Occipital lobe (tissue), 2 donors: ENCODE data around the gene MAN2A2. TPM values are rescaled to one million over a fixed set of nuclear protein-coding genes. Genes with fewer than 3 reads are reported as not detected.

ENCODE experiments used
- DNase-seq: peaks from one replicate; lab custom pipeline; 2025; lab: John Stamatoyannopoulos, UW
- total RNA-seq: library from RNA; depleted of rRNA; stranded (reverse); fragments of >200 nt; gene quantifications from one replicate; pipeline ENCODE4 v1.2.3, GENCODE V29; 2014

The MAN2A2 gene
- total RNA-seq, result 32.4 TPM

- DNase-seq, result peak; percentile 42
These were observed at the start of gene MAN2A2 for GRCh38 chr15:90902840-90903732. TSS of gene MAN2A2 (plus strand) at chr15:90903302. CDS start at chr15:90904208, 906 bp downstream.

- no peak for DNase-seq
These were observed 48.0 kb upstream of the MAN2A2 start for GRCh38 chr15:90855139-90855538.

- DNase-seq, result no peak
These were observed 45.8 kb upstream of the MAN2A2 start for GRCh38 chr15:90857337-90857736.

GRCh38 chr15:90857883-90858443, 45.1 kb upstream of the MAN2A2 start:
- no peak for DNase-seq

- DNase-seq, result no peak
These were observed 43.6 kb upstream of the MAN2A2 start for GRCh38 chr15:90859234-90860131.

- no peak for DNase-seq
These were observed 42.7 kb upstream of the MAN2A2 start for GRCh38 chr15:90860450-90860849.

GRCh38 chr15:90860942-90861675, 42.0 kb upstream of the MAN2A2 start:
- no peak for DNase-seq

GRCh38 chr15:90862487-90862886, 40.6 kb upstream of the MAN2A2 start:
- DNase-seq, result no peak

- DNase-seq, result no peak
These were observed 39.9 kb upstream of the MAN2A2 start for GRCh38 chr15:90862964-90863778.

GRCh38 chr15:90863987-90864386, 39.1 kb upstream of the MAN2A2 start:
- no peak for DNase-seq

- no peak for DNase-seq
These were observed 38.6 kb upstream of the MAN2A2 start for GRCh38 chr15:90864507-90864906.

GRCh38 chr15:90865702-90866101, 37.4 kb upstream of the MAN2A2 start:
- DNase-seq, result no peak

GRCh38 chr15:90866161-90866715, 36.9 kb upstream of the MAN2A2 start:
- DNase-seq, result no peak

GRCh38 chr15:90866800-90867199, 36.3 kb upstream of the MAN2A2 start:
- DNase-seq, result no peak

- no peak for DNase-seq
These were observed 34.8 kb upstream of the MAN2A2 start, which contains the start of gene FURIN for GRCh38 chr15:90868261-90868689. TSS of gene FURIN (plus strand) at chr15:90868588. CDS start at chr15:90875741, 7,153 bp downstream.

GRCh38 chr15:90869140-90869541, 34.0 kb upstream of the MAN2A2 start:
- no peak for DNase-seq

- peak; percentile 40 for DNase-seq
These were observed 33.3 kb upstream of the MAN2A2 start for GRCh38 chr15:90869601-90870353.

- DNase-seq, result no peak
These were observed 32.6 kb upstream of the MAN2A2 start for GRCh38 chr15:90870354-90871138.
